GM21529 (cell line): ENCODE data around the gene CYP2C18.
"Not testable (repeated sequence)": the region's sequence is repeated elsewhere in the genome, so short reads cannot be mapped to it uniquely, and the experiment has no call there.

Experiments
- ATAC-seq: cut with Tn5 transposase; IDR thresholded peaks from one replicate; pipeline ENCODE4 v1.9.1; 2021; ENCODE audit not compliant: unreplicated experiment

CYP2C18 gene

DNA sequence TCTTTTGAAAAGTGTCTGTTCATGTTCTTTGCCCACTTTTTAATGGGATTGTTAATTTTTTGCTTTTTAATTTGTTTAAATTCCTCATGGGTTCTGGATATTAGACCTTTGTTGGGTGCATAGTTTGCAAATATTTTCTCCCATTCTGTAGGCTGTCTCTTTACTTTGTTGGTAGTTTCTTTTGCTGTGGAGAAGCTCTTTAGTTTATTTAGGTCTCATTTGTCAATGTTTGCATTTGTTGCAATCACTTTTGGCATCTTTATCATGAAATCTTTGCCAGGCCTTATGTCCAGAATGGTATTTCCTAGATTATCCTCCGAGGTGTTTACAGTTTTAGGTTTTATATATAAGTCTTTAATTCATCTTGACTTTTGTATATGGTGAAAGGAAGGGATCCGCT, 55.1 kb downstream of the CYP2C18 start:
- no peak for ATAC-seq

DNA sequence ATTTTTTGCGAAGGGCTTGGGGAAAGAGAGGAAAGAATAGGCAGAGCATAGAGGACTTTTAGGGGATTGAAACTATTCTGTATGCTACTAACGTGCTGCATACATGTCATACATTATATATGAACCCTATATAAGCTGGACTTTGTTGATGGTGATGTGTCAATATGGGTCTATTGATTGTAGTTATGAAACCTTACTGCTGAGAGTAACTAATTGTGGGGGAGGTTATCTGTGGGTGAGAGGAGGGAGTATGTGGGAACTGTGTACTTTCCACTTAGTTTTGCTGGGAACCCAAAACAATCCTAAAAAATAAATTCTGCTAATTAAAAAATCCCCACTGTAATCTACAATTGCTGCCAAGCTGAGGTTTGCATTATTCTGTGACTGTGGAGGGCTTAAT, 63.6 kb downstream of the CYP2C18 start:
- no peak for ATAC-seq

DNA sequence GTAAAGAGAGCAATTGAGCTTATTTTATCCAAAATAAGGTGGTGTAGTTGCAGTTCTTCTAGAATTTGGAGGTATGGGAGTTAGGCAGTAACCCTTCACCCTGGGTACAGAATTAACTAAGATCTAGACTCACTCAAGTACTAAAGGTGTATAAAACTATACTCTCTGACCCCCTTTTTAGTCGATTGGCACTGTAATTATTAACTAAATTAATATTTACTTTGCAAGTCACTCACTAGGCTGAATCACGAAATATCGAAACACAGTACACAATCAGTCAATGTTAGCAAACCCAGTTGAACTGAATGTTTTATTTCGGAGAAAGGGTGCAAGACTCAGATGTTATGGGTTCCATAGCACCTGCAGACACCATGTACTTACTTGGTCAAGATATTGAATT, 64.3 kb downstream of the CYP2C18 start:
- no peak for ATAC-seq

DNA sequence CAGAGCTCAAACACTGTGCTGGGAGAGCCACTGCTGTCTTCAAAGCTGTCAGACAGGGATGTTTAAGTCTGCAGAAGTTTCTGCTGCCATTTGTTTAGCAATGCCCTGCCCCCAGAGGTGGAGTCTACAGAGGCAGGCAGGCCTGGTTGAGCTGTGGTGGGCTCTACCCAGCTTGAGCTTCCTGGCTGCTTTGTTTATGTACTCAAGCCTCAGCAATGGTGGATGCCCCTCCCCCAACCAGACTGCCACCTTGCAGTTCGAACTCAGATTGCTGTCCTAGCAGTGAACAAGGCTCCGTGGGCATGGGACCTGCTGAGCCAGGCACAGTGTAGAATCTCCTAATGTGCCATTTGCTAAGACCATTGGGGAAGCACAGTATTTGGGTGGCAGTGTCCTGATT, 74.4 kb downstream of the CYP2C18 start:
- no peak for ATAC-seq

DNA sequence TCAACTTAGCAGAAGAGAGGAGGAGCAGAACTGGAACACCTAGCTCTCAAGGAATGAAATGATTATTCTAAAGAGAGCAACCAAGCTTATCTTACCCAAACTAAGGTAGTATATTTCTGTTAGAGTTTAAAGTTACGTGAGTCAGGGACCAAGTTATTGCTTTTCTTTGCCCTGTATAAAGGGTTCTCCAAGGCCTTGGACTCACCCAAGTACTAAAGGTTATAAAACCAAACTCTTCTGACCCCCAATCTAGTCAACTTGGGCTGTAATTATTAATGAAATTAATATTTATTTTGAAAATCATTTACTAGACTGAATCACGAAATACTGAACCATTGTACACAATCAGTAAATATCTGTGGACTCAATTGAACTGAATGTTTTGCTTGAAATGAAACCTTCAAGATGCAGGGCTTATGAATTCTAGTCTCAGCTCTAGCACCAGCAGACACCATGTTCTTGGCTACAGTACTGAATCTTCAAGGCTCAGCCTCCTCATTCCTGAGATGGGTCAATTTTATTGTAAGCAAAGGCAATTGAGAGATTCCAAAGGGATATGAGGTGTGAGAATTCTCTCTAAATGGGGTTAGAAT, 77.2 kb downstream of the CYP2C18 start:
- ATAC-seq, result no peak

DNA sequence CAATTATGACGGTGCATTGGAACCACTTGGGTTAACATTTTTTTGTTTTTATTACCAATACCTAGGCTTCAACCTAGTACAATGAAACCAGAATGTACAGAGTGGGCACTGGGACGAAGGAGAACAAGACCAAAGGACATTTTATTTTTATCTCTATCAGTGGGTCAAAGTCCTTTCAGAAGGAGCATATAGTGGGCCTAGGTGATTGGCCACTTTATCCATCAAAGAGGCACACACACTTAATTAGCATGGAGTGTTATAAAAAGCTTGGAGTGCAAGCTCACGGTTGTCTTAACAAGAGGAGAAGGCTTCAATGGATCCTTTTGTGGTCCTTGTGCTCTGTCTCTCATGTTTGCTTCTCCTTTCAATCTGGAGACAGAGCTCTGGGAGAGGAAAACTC, 78.9 kb downstream of the CYP2C18 start, which contains the start of gene CYP2C19:
Gene CYP2C19 (plus strand): TSS at position 289 of the 400 bp plus-strand sequence. CDS start 25 bp downstream, at position 314.
- ATAC-seq, result no peak

DNA sequence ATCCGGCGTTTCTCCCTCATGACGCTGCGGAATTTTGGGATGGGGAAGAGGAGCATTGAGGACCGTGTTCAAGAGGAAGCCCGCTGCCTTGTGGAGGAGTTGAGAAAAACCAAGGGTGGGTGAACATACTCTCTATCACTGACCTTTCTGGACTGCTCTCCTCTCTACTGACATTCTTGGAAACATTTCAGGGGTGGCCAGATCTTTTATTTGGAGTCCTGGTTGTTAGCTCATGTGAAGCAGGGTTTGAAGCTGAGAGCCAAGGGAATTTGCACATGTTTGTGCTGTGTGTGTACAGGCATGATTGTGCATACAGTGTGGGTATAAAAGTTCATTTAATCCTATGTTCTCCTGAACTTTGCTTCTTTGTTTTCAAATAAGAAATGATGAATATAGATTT, 91.9 kb downstream of the CYP2C18 start:
- not testable (repeated sequence) for ATAC-seq

DNA sequence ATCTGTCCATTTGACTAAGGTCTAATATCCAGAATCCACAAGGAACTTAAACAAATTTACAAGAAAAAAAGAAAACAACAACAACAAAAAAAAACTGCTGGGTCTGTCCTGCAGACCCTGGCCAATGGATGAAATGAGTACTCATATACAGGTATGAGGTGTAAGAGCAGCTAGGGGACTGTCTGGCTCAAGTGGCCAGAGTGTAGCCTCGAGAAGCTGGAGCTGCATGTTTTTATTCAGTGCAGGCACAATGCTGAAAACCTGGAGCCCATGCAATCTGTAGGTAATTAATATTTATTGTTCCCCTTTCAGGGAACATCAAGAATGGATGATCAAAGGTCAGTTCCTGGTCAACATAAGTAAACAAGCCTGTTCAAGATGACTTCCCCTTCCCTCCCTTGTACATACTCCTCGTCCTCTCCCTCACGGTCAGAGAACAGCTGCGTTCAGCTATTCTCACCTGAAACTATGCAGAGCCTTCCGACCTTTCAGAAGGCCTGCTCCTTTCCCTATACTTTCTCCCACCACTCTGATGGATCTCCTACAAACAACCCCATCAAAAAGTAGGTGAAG, 94.4 kb downstream of the CYP2C18 start:
- ATAC-seq, result no peak

DNA sequence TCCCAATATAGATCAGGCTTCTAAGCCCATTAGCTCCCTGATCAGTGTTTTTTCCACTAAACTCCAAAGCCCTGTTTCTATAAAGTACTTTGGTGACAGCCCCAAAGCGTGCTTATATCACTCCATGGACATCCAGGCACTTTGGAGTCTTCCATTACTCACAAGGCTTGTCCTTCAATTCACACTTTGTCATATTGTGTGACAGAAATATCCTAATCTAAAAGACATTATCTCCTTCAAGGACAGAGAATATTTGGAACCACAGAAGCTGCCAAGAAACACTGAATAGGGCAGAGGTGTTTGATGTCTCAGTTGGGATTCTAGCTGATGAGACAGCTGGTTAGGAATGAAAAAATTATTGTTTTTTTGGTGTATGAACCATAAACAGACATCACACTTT, 97.3 kb downstream of the CYP2C18 start:
- no peak for ATAC-seq

DNA sequence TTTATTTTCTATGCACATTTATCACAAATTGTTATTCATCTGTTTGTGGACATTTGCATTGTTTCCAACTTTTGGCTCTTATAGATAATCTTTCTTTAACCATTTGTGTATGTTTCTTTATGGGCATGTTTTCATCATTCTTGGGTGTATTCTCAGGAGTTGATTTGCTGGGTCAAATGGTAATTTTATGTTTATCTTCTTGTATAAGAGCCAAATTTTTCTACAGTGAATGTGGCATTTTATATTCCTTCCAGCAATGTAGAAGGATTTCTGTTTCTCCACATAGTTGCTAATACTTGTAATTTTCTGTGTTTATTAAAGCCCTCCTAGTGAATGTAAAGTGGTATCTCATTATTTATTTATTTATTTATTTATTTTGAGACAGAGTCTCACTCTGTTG, 100.7 kb downstream of the CYP2C18 start:
- ATAC-seq, result no peak

DNA sequence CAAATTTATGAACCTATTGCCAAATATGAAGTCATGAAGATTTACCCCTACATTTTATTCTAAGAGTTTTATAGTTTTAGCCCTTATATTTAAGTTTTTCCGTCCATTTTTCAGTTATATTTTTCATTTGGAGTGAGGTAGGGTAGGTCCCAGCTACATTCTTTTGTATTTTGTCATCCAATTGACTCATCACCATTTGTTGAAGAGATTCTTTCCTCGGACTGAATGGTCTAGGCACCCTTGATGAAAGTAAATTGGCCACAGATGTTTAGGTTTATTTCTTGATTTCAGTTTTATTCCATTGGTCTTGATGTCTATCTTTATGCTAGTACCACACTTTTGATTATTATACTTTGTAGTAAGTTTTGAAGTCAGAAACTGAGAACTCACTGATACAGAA, 101.7 kb downstream of the CYP2C18 start:
- ATAC-seq, result no peak
